ENCODE results near the gene RTL10.

Gene RTL10

GRCh38 chr22:19849835-19850762 is 4.6 kb downstream of the RTL10 start:
- H3K4me1 ChIP-seq (ENCODE audit: control insufficient read depth, low read length), result peaks cover 21% of the 10 kb centered on the region
- H3K9me2 ChIP-seq (replicated peaks; ENCODE audit: control insufficient read depth, low read length), result no peaks in the 10 kb centered on the region
- no peak overlapping the region for H3K4me2 ChIP-seq (ENCODE audit: low read length)
- H3F3A ChIP-seq (ENCODE audit: control insufficient read depth, insufficient read depth), result 0 out of 2 replicates have a peak, but pooled peaks cover 2% of the 10 kb centered on the region
- H3K9me3 ChIP-seq (ENCODE audit: control insufficient read depth, insufficient read depth, low read length), result no peaks in the 10 kb centered on the region; the same call in 1 of the 2 replicates
- no peak overlapping the region for H3K27ac ChIP-seq (ENCODE audit: low read depth, low read length)
- peaks cover 80% of the 10 kb centered on the region for H3K79me2 ChIP-seq (ENCODE audit: control insufficient read depth, low read length)
- peaks cover 68% of the 10 kb centered on the region for H3K36me3 ChIP-seq (ENCODE audit: control insufficient read depth, low read length)
- peaks cover 18% of the 10 kb centered on the region for H4K20me1 ChIP-seq (ENCODE audit: control insufficient read depth, insufficient read depth, low read depth, low read length)
- H3K4me3 ChIP-seq (ENCODE audit: low read length), result no peak overlapping the region
- H3K27me3 ChIP-seq (ENCODE audit: control insufficient read depth, low read length), result no peaks in the 10 kb centered on the region
- no peak for TF ChIP-seq EZH2phosphoT487 (IDR thresholded peaks at IDR 0.05; ENCODE audit: borderline replicate concordance, low read length)
- TF ChIP-seq CTCF (IDR thresholded peaks at IDR 0.05; ENCODE audit: low read depth, low read length, poor library complexity, severe bottlenecking), result no peak

GRCh38 chr22:19848298-19849224 is 6.1 kb downstream of the RTL10 start:
- Histone ChIP-seq H3K9me2 (replicated peaks; ENCODE audit: control insufficient read depth, low read length) (no peaks in the 10 kb centered on the region), H3K4me1 (ENCODE audit: control insufficient read depth, low read length) (peaks cover 26% of the 10 kb centered on the region), H4K20me1 (ENCODE audit: control insufficient read depth, insufficient read depth, low read depth, low read length) (peaks cover 12% of the 10 kb centered on the region), H3K27ac (ENCODE audit: low read depth, low read length) (no peak overlapping the region), H3F3A (ENCODE audit: control insufficient read depth, insufficient read depth) (0 out of 2 replicates have a peak, but pooled peaks cover 2% of the 10 kb centered on the region), H3K4me2 (ENCODE audit: low read length) (no peak overlapping the region), H3K36me3 (ENCODE audit: control insufficient read depth, low read length) (peaks cover 59% of the 10 kb centered on the region), H3K9me3 (ENCODE audit: control insufficient read depth, insufficient read depth, low read length) (no peaks in the 10 kb centered on the region; the same call in 1 of the 2 replicates), H3K4me3 (ENCODE audit: low read length) (no peak overlapping the region), H3K27me3 (ENCODE audit: control insufficient read depth, low read length) (no peaks in the 10 kb centered on the region), H3K79me2 (ENCODE audit: control insufficient read depth, low read length) (peaks cover 66% of the 10 kb centered on the region)
- TF ChIP-seq CTCF (IDR thresholded peaks at IDR 0.05; ENCODE audit: low read depth, low read length, poor library complexity, severe bottlenecking) (no peak), EZH2phosphoT487 (IDR thresholded peaks at IDR 0.05; ENCODE audit: borderline replicate concordance, low read length) (no peak)

GRCh38 chr22:19847345-19847632 is 7.4 kb downstream of the RTL10 start:
- no peak overlapping the region for H3K4me2 ChIP-seq (ENCODE audit: low read length)
- peaks cover 51% of the 10 kb centered on the region for H3K36me3 ChIP-seq (ENCODE audit: control insufficient read depth, low read length)
- H3K4me1 ChIP-seq (ENCODE audit: control insufficient read depth, low read length), result peaks cover 20% of the 10 kb centered on the region
- no peaks in the 10 kb centered on the region for H3K27me3 ChIP-seq (ENCODE audit: control insufficient read depth, low read length)
- H4K20me1 ChIP-seq (ENCODE audit: control insufficient read depth, insufficient read depth, low read depth, low read length), result peaks cover under 1% of the 10 kb centered on the region
- peaks cover 54% of the 10 kb centered on the region for H3K79me2 ChIP-seq (ENCODE audit: control insufficient read depth, low read length)
- TF ChIP-seq EZH2phosphoT487 (IDR thresholded peaks at IDR 0.05; ENCODE audit: borderline replicate concordance, low read length) (no peak), CTCF (IDR thresholded peaks at IDR 0.05; ENCODE audit: low read depth, low read length, poor library complexity, severe bottlenecking) (no peak)
- 0 out of 2 replicates have a peak, but pooled peaks cover 2% of the 10 kb centered on the region for H3F3A ChIP-seq (ENCODE audit: control insufficient read depth, insufficient read depth)
- H3K4me3 ChIP-seq (ENCODE audit: low read length), result no peak overlapping the region
- H3K9me2 ChIP-seq (replicated peaks; ENCODE audit: control insufficient read depth, low read length), result no peaks in the 10 kb centered on the region
- H3K27ac ChIP-seq (ENCODE audit: low read depth, low read length), result no peak overlapping the region
- no peaks in the 10 kb centered on the region; the same call in 1 of the 2 replicates for H3K9me3 ChIP-seq (ENCODE audit: control insufficient read depth, insufficient read depth, low read length)
